T follicular helper cell (primary cell): ENCODE data around the gene SCARB1.

Source experiments
- DNase-seq: peaks from one replicate; pipeline ENCODE4 v3.0.0-alpha.2; 2020; ENCODE audit warnings: low read depth

Gene SCARB1

DNA sequence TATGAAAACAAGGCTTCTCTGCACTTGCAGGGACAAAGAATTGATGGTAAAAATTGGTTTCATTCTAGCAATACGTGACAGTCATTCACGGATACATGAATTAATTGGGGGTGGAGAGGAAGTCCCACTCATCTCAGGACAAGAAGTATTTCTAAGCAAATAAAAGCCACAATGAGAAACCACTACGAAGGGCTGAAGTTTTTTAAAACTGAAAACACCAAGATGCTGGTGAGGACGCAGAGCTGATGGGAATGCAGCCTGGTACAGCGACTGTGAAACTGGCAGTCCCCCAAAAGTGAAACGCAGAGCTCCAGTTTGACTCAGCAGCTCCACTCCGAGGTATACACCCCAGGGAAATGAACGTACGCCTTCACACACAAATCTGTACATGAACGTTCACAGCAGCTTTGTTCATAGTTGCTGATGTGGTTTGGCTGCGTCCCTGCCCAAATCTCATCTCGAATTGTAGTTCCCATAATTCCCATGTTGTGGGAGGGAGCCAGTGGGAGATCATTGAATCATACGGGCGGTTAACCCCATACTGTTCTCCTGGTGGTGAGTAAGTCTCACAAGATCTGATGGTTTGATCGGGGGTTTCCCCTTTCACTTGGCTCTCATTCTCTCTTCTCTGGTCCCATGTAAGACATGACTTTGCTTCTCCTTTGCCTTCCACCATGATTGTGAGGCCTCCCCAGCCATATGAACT, 89.0 kb downstream of the SCARB1 start:
- no peak for DNase-seq

GRCh38 chr12:124774054-124774461, 89.6 kb downstream of the SCARB1 start:
- DNase-seq = no peak

DNA sequence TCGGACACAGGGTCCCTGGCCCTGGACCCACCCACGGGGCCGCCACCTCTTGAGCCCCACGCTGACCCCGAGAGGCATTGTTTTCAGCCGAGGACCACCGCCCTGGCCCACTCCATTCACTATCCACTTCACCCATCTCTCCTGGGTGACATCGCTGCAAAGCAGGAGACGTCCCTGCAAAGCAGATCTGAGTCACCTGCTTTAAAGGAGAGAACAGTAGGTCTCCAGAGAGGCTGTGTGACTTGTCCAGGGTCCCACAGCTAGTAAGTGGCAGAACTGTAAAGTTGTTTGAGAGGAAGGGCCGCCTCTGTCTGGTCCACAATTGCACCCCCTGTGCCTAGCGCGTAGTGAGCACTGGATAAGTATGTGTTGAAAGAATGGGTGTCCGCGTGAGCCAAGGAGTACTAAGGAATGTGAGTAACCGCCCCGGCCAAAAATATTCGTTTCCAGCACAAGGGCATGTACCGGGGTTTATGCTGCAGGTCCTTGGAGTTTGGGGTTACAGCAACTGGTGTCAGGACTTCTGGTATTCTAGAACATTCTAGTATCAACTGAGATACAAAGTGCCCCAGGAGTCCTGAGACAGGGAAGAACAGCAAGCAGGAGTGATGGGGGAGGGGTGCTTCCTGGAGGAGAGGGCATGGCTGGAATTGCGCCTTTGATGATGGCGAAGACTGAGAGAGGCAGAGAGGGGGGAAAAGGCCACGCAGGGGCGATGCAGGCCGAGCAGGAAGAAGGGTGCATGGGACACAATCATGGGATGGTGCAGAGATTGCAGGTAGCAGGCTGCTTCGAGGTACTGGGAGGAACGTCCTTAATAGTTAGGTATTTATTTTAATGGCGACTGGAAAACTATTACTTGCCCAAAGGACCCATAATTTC, 91.1 kb downstream of the SCARB1 start:
- no peak for DNase-seq

- DNase-seq = peak; percentile 69
Observed at GRCh38 chr12:124771462-124772288, 92.0 kb downstream of the SCARB1 start.

GRCh38 chr12:124770728-124771127, 92.9 kb downstream of the SCARB1 start:
- no peak for DNase-seq

DNA sequence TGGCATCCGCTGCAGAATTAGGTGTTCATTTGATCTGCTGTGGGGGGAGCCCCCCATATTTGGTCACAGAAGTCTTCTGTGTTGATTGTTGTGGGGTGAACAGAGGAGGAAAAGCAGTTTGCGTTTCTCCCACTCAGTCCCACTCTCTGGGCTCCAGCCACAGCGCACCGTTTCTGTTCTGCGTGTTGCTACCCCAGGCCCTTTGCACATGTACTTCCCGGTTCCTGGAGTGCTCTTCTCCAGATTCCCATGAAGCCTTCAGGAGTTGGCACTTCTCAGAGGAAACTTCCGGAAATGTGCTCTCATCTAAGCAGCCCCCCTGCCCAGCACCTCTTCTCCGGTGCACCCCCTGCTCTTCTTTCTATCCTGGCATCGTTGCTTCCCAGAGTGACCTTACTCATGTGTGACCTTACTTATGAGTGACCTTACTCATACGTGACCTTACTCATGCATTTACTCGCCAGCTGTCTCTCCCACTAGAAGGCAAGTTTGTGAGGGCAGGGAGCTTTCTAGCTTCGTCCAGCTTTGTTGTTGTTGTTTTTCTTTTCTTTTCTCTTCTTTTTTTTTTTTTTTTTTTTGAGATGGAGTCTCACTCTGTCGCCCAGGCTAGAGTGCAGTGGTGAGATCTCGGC, 93.7 kb downstream of the SCARB1 start:
- no peak for DNase-seq

DNA sequence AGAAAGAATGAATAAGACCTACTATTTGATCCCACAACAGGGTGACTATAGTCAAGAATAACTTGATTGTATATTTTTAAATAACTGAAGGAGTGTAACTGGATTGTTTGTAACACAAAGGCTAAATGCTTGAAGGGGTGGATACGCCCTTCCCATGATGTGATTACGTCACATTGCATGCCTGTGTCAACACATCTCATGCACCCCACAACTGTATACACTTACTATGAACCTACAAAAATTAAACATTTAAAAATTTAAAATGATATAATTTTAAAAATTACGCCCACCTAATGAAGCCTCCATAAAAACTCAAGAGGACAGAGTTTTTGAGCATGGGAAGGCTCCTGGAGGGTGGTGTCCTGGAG, 94.5 kb downstream of the SCARB1 start:
- no peak for DNase-seq

- DNase-seq = no peak
Observed at GRCh38 chr12:124768452-124769162, 95.1 kb downstream of the SCARB1 start.

DNA sequence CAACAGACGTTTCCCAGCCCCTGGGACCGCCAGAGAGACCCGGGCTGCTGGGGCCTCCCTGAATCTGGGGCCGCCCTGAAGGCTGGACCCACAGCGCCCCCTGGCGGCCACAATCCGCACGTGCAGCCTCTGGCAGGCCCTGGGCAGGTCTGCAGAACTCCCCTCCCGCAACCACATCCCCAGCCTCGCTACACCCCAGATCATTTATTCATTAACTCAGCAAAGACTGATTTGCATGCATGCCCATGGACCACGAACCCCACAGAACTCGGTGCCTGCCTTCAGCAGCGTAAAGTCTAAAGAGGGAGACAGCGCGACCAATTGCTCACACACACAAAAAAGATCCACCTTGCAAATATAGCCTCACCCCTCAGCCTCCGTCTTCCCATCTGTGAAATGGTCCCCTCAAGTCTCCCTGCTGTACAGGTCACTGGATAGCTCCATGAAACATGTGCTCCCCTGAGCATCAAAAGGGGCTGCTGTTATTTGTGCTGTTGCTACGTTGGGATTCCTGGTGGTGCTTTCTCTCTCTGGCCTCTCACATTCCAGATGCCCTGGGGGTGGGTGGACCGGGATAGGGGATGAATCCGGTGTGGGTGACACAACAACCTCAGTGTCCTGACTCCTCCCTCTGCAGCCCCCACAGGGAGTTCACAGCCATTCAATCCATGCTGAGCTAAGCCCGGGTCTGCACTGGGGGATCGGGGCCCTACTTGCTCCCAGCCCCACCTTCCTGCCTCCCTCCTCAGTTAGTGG, 96.4 kb downstream of the SCARB1 start:
- DNase-seq = peak; percentile 65

DNA sequence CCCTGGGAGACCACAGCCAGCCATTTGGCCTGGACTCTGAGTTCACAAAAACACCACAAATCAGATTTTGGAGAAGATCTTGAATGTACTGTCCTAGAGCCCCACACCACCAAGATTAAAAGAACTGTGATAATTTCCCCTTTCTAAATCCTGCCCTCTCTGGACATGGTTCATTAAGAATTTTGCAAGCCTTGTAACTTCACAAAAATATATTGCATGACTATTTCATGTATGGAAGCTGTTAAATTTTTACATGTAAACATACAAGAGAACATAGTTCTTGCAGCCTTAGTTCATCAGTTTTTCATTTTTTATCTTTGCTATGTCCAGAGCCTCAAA, 97.0 kb downstream of the SCARB1 start:
- DNase-seq = no peak

GRCh38 chr12:124765581-124766489, 97.8 kb downstream of the SCARB1 start:
- DNase-seq = no peak

GRCh38 chr12:124764870-124765580, 98.6 kb downstream of the SCARB1 start:
- DNase-seq = no peak

DNA sequence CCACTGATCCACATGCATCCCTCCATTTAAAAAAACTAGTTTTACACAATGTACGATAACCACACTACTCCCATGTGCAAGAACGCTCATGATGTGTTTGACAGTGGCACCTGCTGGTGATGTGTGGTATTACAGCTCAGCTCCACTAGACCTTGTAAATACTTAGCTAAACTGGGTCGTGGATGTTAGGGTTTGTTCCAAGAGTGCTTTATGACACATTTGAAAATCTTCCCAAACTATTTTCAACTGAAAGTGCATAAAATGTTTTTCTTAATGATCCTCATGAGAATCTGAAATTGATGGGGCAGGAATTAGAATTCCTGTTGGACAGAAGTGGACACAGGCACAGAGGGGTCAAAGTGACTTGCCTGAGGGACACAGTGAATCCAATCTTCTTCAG, 99.2 kb downstream of the SCARB1 start:
- DNase-seq = no peak

- no peak for DNase-seq
Observed at GRCh38 chr12:124763594-124763979, 100.1 kb downstream of the SCARB1 start.

DNA sequence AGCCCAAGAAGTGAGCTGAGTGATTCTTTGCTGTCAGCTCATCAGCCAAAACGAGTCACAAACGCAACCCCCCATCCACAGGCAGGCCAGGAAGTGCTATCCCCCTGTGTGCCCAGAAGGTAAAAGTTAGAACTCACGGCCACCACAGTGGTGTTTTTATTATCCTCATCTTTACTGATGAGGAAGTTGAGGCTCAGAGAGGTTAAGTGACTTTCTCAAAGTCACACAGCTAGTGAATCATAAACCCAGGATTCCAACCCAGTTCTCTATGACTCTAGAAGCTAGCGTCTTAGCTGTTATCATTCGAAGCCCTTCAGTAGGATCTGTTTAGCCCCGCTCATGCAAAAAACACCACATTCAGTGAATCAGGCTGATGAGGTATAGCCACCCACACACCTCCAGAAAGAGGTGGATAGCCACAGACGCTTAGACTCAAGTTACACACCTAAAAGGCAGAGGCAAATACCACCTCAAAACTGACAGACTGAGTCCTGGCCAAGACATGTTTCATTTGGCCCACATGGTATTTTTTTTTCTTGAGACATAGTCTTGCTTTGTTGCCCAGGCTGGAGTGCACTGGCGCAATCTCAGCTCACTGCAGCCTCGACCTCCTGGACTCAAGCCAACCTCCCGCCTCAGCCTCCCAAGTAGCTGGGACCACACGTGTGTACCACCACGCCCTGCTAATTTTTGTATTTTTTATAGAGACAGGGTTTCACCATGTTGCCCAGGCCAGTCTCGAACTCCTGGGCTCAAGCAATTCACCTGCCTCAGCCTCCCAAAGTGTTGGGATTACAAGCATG, 100.7 kb downstream of the SCARB1 start:
- DNase-seq = no peak

- DNase-seq = no peak
Observed at GRCh38 chr12:124762384-124762783, 101.3 kb downstream of the SCARB1 start.

DNA sequence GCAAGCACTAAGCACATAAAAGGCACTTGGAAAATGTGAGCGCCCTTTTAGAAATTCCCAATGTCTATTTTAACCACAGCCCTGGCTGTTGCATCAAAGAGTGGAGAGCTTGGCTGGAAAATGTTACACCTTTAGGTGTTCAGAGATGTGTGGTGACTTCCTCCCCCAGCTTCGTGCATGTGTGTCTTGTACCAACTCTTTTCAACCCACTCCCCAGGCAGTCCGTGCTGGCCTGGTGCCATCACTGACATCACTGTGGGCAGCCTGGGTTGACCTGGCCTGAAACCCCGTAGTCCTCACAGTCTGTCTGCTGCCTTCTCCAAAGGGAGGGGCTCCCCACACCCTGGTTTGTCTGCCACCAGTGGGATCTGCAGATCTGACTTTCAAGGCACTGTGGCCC, 101.8 kb downstream of the SCARB1 start:
- no peak for DNase-seq

DNA sequence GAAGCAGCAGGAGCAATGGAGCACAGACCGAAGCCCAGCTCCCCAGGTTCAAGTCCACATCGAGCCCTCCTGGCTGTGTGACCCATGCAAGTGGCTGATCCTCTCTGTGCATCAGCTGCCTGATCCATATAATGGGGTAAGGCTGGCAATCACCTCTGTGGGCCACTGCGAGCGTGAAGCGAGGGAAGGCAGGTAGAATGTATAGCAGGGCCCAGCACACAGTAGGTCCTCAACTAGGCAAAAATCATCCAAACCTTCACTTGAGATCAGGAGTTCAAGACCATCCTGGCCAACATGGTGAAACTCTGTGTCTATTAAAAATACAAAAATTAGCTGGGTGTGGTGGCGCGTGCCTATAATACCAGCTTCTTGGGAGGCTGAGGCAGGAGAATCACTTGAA, 102.6 kb downstream of the SCARB1 start:
- no peak for DNase-seq
